K562 (cell line): Measurements from ENCODE around the gene DOK3. TPM values are rescaled to one million over a fixed set of nuclear protein-coding genes. Genes with fewer than 3 reads are reported as not detected.

Experiments used
- GTF2A2 ChIP-seq: IDR thresholded peaks from 2 replicates; pipeline ENCODE4 v1.6.1; 2016; ENCODE audit warnings: mild to moderate bottlenecking, missing genetic modification characterization, missing compliant biosample characterization
- NR2C2 ChIP-seq, 2 experiments: fragments of 200-800 bp in 1 of 2; sonication (Bioruptor generic) in 1 of 2; sonication (generic) in 1 of 2; formaldehyde crosslinking in 1 of 2; IDR thresholded peaks; 2 replicates each; pipeline versions ENCODE4 v1.6.1 to v1.8.0; 2016 to 2022; ENCODE audit warnings: mild to moderate bottlenecking in 1 of 2, missing compliant biosample characterization in 1 of 2, missing genetic modification characterization in 1 of 2, missing genetic modification reagents in 1 of 2
- PRPF4 ChIP-seq: fragments of 200-400 bp; formaldehyde crosslinking; IDR thresholded peaks from one replicate; pipeline ENCODE4 v1.6.1; 2017; ENCODE audit warnings: low read length, low read depth, mild to moderate bottlenecking; ENCODE audit not compliant: insufficient read depth, poor library complexity, severe bottlenecking
- TAF7 ChIP-seq: fragments of 450-650 bp; IDR thresholded peaks from 2 replicates; pipeline ENCODE4 v1.6.1; 2016; ENCODE audit warnings: missing genetic modification characterization, missing compliant biosample characterization
- ZNF12 ChIP-seq: sonication (generic); formaldehyde crosslinking; IDR thresholded peaks from 2 replicates; pipeline ENCODE4 v1.4.0; 2020; ENCODE audit warnings: mild to moderate bottlenecking, missing genetic modification reagents
- polyA plus RNA-seq, 8 experiments: library from polyadenylated mRNA; depleted of rRNA in 4 of 8; stranded (reverse) in 5 of 8; unstranded in 3 of 8; fragments of >200 nt; fragmentation: Nextera tagmentation in 2 of 8; fragmentation: Illumina TruSeq in 1 of 8; extraction: Ambion mirVana in 2 of 8; extraction: Trizol in 1 of 8; gene quantifications; 2 replicates each; pipeline versions ENCODE4 v1.2.1 to v1.2.3, GENCODE V29; 2011 to 2014; ENCODE audit warnings: inconsistent platforms in 1 of 8, missing spikeins in 1 of 8
- total RNA-seq, 7 experiments: library from RNA; depleted of rRNA in 6 of 7; stranded (reverse); fragments of >200 nt in 6 of 7; fragmentation: Illumina TruSeq in 2 of 7; extraction: Trizol in 2 of 7; gene quantifications; 2 replicates each; pipeline versions ENCODE4 v1.2.1 to v1.2.3, GENCODE V29; 2011 to 2021; ENCODE audit warnings: low replicate concordance in 1 of 7
- TF ChIP-seq, protein P1 (sequence below): fragments of 200-600 bp; sonication (generic); IDR thresholded peaks from one replicate; pipeline ENCODE4 v1.6.1; 2012; ENCODE audit warnings: mild to moderate bottlenecking, low read depth, low read length, inconsistent platforms
- TF ChIP-seq, protein P2 (sequence below): fragments of 250-450 bp; sonication (Bioruptor Pico); IDR thresholded peaks from 2 replicates; pipeline ENCODE4 v1.5.0; 2021; ENCODE audit warnings: mild to moderate bottlenecking, moderate library complexity
- TF ChIP-seq, protein P3 (sequence below): fragments of 250-450 bp; sonication (Bioruptor Pico); IDR thresholded peaks from 2 replicates; pipeline ENCODE4 v1.4.0; 2020
- TF ChIP-seq, protein P4 (sequence below): sonication (generic); formaldehyde crosslinking; IDR thresholded peaks from 2 replicates; pipeline ENCODE4 v1.8.1; 2023; ENCODE audit warnings: mild to moderate bottlenecking, missing genetic modification reagents

Gene DOK3
- total and polyA plus RNA-seq, 9 of the 15 experiments (the other 6 are each of a cell fraction or from before 2014, with no cell fraction given): 1.3 to 23.0 (median 8.0) TPM

DNA sequence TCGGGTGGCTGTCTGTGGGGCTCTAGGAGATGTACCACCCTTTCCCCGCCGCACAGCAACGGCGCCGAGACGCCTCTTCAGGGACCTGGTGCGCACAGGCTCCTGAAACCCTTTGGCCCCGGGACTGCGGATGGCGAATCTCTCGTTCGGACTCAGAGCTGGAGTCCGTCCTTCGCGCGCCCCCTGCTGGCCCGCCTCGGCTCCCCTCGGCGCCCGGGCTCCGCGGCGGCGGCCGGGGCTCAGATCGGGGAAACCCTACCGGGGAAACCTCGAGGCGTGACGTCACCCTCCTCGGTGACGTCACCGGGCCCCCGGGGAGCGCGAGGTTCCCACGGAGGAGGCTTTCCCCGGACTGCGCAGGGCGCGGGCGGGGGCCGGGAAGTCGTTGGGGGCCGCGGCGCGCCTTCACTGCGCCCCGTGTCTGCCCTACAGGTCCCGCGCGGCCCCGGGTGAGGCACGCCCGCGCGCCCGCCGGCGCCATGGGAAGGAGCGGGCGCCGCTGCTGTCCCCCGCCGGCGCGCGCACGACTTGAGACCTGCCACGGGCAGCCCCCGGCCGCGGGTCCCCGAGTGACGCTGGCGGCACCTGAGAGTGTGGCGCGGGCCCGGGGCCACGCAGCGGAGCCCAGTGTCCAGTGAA, 55.1 kb downstream of the DOK3 start (continued):
- TF ChIP-seq, protein P1, sequence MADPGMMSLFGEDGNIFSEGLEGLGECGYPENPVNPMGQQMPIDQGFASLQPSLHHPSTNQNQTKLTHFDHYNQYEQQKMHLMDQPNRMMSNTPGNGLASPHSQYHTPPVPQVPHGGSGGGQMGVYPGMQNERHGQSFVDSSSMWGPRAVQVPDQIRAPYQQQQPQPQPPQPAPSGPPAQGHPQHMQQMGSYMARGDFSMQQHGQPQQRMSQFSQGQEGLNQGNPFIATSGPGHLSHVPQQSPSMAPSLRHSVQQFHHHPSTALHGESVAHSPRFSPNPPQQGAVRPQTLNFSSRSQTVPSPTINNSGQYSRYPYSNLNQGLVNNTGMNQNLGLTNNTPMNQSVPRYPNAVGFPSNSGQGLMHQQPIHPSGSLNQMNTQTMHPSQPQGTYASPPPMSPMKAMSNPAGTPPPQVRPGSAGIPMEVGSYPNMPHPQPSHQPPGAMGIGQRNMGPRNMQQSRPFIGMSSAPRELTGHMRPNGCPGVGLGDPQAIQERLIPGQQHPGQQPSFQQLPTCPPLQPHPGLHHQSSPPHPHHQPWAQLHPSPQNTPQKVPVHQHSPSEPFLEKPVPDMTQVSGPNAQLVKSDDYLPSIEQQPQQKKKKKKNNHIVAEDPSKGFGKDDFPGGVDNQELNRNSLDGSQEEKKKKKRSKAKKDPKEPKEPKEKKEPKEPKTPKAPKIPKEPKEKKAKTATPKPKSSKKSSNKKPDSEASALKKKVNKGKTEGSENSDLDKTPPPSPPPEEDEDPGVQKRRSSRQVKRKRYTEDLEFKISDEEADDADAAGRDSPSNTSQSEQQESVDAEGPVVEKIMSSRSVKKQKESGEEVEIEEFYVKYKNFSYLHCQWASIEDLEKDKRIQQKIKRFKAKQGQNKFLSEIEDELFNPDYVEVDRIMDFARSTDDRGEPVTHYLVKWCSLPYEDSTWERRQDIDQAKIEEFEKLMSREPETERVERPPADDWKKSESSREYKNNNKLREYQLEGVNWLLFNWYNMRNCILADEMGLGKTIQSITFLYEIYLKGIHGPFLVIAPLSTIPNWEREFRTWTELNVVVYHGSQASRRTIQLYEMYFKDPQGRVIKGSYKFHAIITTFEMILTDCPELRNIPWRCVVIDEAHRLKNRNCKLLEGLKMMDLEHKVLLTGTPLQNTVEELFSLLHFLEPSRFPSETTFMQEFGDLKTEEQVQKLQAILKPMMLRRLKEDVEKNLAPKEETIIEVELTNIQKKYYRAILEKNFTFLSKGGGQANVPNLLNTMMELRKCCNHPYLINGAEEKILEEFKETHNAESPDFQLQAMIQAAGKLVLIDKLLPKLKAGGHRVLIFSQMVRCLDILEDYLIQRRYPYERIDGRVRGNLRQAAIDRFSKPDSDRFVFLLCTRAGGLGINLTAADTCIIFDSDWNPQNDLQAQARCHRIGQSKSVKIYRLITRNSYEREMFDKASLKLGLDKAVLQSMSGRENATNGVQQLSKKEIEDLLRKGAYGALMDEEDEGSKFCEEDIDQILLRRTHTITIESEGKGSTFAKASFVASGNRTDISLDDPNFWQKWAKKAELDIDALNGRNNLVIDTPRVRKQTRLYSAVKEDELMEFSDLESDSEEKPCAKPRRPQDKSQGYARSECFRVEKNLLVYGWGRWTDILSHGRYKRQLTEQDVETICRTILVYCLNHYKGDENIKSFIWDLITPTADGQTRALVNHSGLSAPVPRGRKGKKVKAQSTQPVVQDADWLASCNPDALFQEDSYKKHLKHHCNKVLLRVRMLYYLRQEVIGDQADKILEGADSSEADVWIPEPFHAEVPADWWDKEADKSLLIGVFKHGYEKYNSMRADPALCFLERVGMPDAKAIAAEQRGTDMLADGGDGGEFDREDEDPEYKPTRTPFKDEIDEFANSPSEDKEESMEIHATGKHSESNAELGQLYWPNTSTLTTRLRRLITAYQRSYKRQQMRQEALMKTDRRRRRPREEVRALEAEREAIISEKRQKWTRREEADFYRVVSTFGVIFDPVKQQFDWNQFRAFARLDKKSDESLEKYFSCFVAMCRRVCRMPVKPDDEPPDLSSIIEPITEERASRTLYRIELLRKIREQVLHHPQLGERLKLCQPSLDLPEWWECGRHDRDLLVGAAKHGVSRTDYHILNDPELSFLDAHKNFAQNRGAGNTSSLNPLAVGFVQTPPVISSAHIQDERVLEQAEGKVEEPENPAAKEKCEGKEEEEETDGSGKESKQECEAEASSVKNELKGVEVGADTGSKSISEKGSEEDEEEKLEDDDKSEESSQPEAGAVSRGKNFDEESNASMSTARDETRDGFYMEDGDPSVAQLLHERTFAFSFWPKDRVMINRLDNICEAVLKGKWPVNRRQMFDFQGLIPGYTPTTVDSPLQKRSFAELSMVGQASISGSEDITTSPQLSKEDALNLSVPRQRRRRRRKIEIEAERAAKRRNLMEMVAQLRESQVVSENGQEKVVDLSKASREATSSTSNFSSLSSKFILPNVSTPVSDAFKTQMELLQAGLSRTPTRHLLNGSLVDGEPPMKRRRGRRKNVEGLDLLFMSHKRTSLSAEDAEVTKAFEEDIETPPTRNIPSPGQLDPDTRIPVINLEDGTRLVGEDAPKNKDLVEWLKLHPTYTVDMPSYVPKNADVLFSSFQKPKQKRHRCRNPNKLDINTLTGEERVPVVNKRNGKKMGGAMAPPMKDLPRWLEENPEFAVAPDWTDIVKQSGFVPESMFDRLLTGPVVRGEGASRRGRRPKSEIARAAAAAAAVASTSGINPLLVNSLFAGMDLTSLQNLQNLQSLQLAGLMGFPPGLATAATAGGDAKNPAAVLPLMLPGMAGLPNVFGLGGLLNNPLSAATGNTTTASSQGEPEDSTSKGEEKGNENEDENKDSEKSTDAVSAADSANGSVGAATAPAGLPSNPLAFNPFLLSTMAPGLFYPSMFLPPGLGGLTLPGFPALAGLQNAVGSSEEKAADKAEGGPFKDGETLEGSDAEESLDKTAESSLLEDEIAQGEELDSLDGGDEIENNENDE: no peak
- TF ChIP-seq TAF7 (tag) (no peak), NR2C2 (CRISPR knock-in tag; IDR thresholded peaks at IDR 0.05) (no peak), NR2C2 (tag; IDR thresholded peaks at IDR 0.05) (no peak), ZNF12 (CRISPR knock-in tag) (no peak), PRPF4 (no peak), GTF2A2 (tag) (no peak)
- TF ChIP-seq, protein P2, sequence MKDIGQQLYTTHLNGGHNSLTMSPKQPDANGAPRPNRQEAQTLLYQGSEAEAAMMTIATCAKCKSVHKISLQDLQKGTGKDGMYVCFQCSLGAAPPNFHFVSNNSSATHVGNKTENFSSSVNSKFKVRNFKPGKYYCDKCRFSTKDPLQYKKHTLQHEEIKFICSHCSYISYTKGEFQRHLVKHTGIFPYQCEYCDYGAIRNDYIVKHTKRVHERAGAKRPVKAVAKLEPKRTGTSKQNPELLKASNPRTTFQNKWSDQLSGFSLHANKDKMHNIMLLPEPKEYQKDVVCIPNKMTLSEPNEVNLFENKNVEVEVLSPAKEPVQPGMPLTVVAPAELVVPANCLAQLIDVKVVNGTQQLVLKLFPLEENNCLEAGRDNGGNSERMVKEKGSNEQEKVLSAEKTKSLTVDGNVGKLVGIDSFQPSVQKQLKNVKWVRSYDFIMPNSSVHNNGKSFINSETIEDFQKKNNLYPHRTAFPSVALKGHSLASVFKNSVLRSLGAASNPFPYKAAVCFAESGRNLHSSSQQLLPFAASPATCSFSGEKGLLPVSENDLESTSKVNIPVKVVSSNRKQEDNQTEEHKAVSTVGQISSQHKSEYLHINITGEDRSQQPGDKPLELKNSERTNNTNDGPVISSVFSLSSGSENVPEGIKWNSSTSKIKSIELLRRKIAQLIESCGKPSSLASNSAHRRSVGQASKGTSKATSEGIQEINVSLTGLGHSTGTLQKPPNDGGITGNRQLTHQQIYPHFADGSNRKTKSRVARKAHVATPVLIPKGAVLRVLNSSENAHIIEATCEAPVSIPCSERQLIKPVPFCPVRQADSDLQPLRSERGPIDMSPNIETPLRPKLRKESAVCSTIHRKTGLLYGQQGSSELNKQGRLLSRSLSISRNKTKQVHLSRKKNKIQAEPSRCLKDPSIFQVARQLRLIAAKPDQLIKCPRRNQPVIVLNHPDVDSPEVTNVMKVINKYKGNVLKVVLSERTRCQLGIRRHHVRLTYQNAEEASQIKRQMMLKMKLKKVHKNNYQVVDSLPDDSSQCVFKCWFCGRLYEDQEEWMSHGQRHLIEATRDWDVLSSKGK (CRISPR knock-in tag): no peak
- TF ChIP-seq, protein P3, sequence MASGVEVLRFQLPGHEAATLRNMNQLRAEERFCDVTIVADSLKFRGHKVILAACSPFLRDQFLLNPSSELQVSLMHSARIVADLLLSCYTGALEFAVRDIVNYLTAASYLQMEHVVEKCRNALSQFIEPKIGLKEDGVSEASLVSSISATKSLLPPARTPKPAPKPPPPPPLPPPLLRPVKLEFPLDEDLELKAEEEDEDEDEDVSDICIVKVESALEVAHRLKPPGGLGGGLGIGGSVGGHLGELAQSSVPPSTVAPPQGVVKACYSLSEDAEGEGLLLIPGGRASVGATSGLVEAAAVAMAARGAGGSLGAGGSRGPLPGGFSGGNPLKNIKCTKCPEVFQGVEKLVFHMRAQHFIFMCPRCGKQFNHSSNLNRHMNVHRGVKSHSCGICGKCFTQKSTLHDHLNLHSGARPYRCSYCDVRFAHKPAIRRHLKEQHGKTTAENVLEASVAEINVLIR: peak; percentile 96
- TF ChIP-seq, protein P4, sequence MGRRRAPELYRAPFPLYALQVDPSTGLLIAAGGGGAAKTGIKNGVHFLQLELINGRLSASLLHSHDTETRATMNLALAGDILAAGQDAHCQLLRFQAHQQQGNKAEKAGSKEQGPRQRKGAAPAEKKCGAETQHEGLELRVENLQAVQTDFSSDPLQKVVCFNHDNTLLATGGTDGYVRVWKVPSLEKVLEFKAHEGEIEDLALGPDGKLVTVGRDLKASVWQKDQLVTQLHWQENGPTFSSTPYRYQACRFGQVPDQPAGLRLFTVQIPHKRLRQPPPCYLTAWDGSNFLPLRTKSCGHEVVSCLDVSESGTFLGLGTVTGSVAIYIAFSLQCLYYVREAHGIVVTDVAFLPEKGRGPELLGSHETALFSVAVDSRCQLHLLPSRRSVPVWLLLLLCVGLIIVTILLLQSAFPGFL (CRISPR knock-in tag): no peak
